Measurements from ENCODE around the gene CCDC174. TPM values are rescaled to one million over a fixed set of nuclear protein-coding genes. Genes with fewer than 3 reads are reported as not detected.

Gene CCDC174
- total and polyA plus RNA-seq, 10 of the 15 experiments (the other 5 are each of a cell fraction or from before 2014, with no cell fraction given), result 11.6 to 31.3 (median 19.1) TPM

- TF ChIP-seq SIN3A (IDR thresholded peaks at IDR 0.05; ENCODE audit: low read depth, low read length), result no peak
- TF ChIP-seq BMI1 (IDR thresholded peaks at IDR 0.05; ENCODE audit: borderline replicate concordance), result peak; percentile 85; the same call in 1 of the 2 replicates
- no peak for TF ChIP-seq TCF7 (IDR thresholded peaks at IDR 0.05; ENCODE audit: borderline replicate concordance)
- no peak for TF ChIP-seq RB1 (IDR thresholded peaks at IDR 0.05; ENCODE audit: borderline replicate concordance)
- TF ChIP-seq KAT2A (conservative IDR thresholded peaks at IDR 0.05; ENCODE audit: control insufficient read depth, low read depth, low read length), result no peak
- TF ChIP-seq CUX1 (IDR thresholded peaks at IDR 0.05; ENCODE audit: insufficient replicate concordance, low read depth, low read length), result no peak
- no peak for TF ChIP-seq HDAC6 (IDR thresholded peaks at IDR 0.05; ENCODE audit: unreplicated experiment)
- no peak for TF ChIP-seq CEBPZ (IDR thresholded peaks at IDR 0.05; ENCODE audit: low read depth, low read length)
- no peak for TF ChIP-seq MYC (IDR thresholded peaks at IDR 0.05; ENCODE audit: insufficient read depth, insufficient read length, insufficient replicate concordance, low read length, severe bottlenecking)
- TF ChIP-seq SPI1 (IDR thresholded peaks at IDR 0.05; ENCODE audit: borderline replicate concordance, insufficient read depth, low read depth, low read length), result no peak
- 0 out of 2 replicates have a peak, but pooled peaks have one; percentile 8 for TF ChIP-seq NR2C1 (IDR thresholded peaks at IDR 0.05)
- 0 out of 2 replicates have a peak, but pooled peaks have one; percentile 28 for TF ChIP-seq IRF4 (IDR thresholded peaks at IDR 0.05; ENCODE audit: low read depth, low read length)
- TF ChIP-seq ZBTB33 (IDR thresholded peaks at IDR 0.05), result no peak
- TF ChIP-seq ZBTB11 (CRISPR knock-in tag; IDR thresholded peaks at IDR 0.05), result no peak
- peak; percentile 58 for TF ChIP-seq CREM (IDR thresholded peaks at IDR 0.05; ENCODE audit: low read depth)
Measured at GRCh38 chr3:14689247-14689980, 37.9 kb downstream of the CCDC174 start (continued).
